GM21526 (cell line): Measurements from ENCODE around the gene SRL.
"Not testable (repeated sequence)": the region's sequence is repeated elsewhere in the genome, so short reads cannot be mapped to it uniquely, and the experiment has no call there.

Experiments
- ATAC-seq: cut with Tn5 transposase; IDR thresholded peaks from one replicate; pipeline ENCODE4 v1.9.1; 2021; ENCODE audit warnings: moderate library complexity; ENCODE audit not compliant: unreplicated experiment, low FRiP score

SRL gene

GRCh38 chr16:4175849-4176248 lies 66.0 kb downstream of the SRL start:
- no peak for ATAC-seq

- ATAC-seq: no peak
Measured at GRCh38 chr16:4172070-4172469, 69.8 kb downstream of the SRL start.

- ATAC-seq: no peak
Measured at GRCh38 chr16:4169415-4169814, 72.5 kb downstream of the SRL start.

GRCh38 chr16:4166821-4167220 lies 75.1 kb downstream of the SRL start:
- no peak for ATAC-seq

- ATAC-seq: no peak
Measured at GRCh38 chr16:4160658-4161430, 81.0 kb downstream of the SRL start.

GRCh38 chr16:4159726-4160125 lies 82.2 kb downstream of the SRL start:
- no peak for ATAC-seq

- no peak for ATAC-seq
Measured at GRCh38 chr16:4158143-4159093, 83.5 kb downstream of the SRL start.

GRCh38 chr16:4157376-4157825 lies 84.5 kb downstream of the SRL start:
- ATAC-seq: no peak

GRCh38 chr16:4156503-4156902 lies 85.4 kb downstream of the SRL start:
- not testable (repeated sequence) for ATAC-seq

- not testable (repeated sequence) for ATAC-seq
Measured at GRCh38 chr16:4153364-4153763, 88.5 kb downstream of the SRL start.

- no peak for ATAC-seq
Measured at GRCh38 chr16:4152267-4152666, 89.6 kb downstream of the SRL start.

GRCh38 chr16:4147236-4147635 lies 94.6 kb downstream of the SRL start:
- no peak for ATAC-seq

GRCh38 chr16:4142268-4142667 lies 99.6 kb downstream of the SRL start:
- ATAC-seq: no peak

GRCh38 chr16:4141604-4142003 lies 100.3 kb downstream of the SRL start:
- no peak for ATAC-seq

GRCh38 chr16:4140652-4141051 lies 101.2 kb downstream of the SRL start:
- ATAC-seq: no peak

- ATAC-seq: no peak
Measured at GRCh38 chr16:4139968-4140367, 101.9 kb downstream of the SRL start.
